H1 (cell line): ENCODE results near the gene TBC1D10A. TPM values are rescaled to one million over a fixed set of nuclear protein-coding genes. Genes with fewer than 3 reads are reported as not detected.

Source experiments
- CTCF ChIA-PET: fragments of 300-600 bp; sonication (Branson Sonifier 250); formaldehyde crosslinking; loops from one replicate; lab custom pipeline; 2021; ENCODE audit not compliant: partially characterized antibody; lab: Charles Lee
- POLR2A ChIA-PET: fragments of 300-600 bp; sonication (Branson Sonifier 250); formaldehyde crosslinking; loops from one replicate; lab custom pipeline; 2021; ENCODE audit warnings: inconsistent platforms; ENCODE audit not compliant: partially characterized antibody; lab: Charles Lee
- DNase-seq, 2 experiments: peaks; one replicate each; pipeline versions ENCODE4 v3.0.0 to v3.0.0-alpha.2; 2010 to 2022; ENCODE audit warnings: low spot score in 2 of 2, low read depth in 1 of 2, mixed read lengths in 1 of 2
- FAIRE-seq: peaks from 2 replicates; lab custom pipeline; 2011; peaks lifted over from hg19 to GRCh38; lab: Jason Lieb, UNC
- H2AFZ ChIP-seq: 2 replicates; pipeline ENCODE4 v1.8.1; 2012; ENCODE audit warnings: low read length, inconsistent platforms
- H2AK5ac ChIP-seq: 2 replicates; pipeline ENCODE4 v1.6.1; 2013; ENCODE audit warnings: low read depth, low read length
- H2BK120ac ChIP-seq: replicated peaks from 2 replicates; pipeline ENCODE3; 2013; ENCODE audit warnings: low read depth, low read length, inconsistent platforms
- H2BK12ac ChIP-seq: 2 replicates; pipeline ENCODE4 v1.6.1; 2013; ENCODE audit warnings: low read depth, low read length
- H2BK15ac ChIP-seq: 2 replicates; pipeline ENCODE4 v1.6.1; 2013; ENCODE audit warnings: low read length
- H2BK20ac ChIP-seq: 2 replicates; pipeline ENCODE4 v1.6.1; 2013; ENCODE audit warnings: low read length
- H2BK5ac ChIP-seq: 2 replicates; pipeline ENCODE4 v1.6.1; 2013; ENCODE audit warnings: low read depth, low read length
- H3K14ac ChIP-seq: 2 replicates; pipeline ENCODE4 v1.6.1; 2013; ENCODE audit warnings: inconsistent platforms; ENCODE audit not compliant: insufficient read length
- H3K18ac ChIP-seq: 2 replicates; pipeline ENCODE4 v1.6.1; 2013; ENCODE audit warnings: low read length; ENCODE audit errors: extremely low read depth
- H3K23ac ChIP-seq: 2 replicates; pipeline ENCODE4 v1.6.1; 2013; ENCODE audit warnings: inconsistent platforms; ENCODE audit not compliant: insufficient read length
- H3K23me2 ChIP-seq: 2 replicates; pipeline ENCODE4 v1.6.1; 2013; ENCODE audit warnings: low read depth, low read length
- H3K27ac ChIP-seq: 2 replicates; pipeline ENCODE4 v1.6.1; 2011; ENCODE audit warnings: low read depth, low read length, inconsistent platforms
- H3K27me3 ChIP-seq, 4 experiments: replicated peaks in 1 of 4; 1 replicate in 1 of 4; 2 replicates in 3 of 4; pipeline versions ENCODE4 v1.6.1 to v1.8.1; 2011 to 2013; ENCODE audit warnings: low read length in 3 of 4, mild to moderate bottlenecking in 3 of 4, inconsistent platforms in 2 of 4, mixed read lengths in 2 of 4, moderate library complexity in 1 of 4; ENCODE audit not compliant: control insufficient read depth in 3 of 4, insufficient read depth in 3 of 4; ENCODE audit errors: extremely low read depth in 1 of 4
- H3K36me3 ChIP-seq, 4 experiments: 2 replicates each; pipeline versions ENCODE4 v1.6.1 to v1.8.1; 2011 to 2013; ENCODE audit warnings: mild to moderate bottlenecking in 4 of 4, low read length in 3 of 4, moderate library complexity in 2 of 4, control low read depth in 1 of 4, inconsistent platforms in 1 of 4; ENCODE audit not compliant: insufficient read depth in 4 of 4, control insufficient read depth in 2 of 4
- H3K4ac ChIP-seq: replicated peaks from 2 replicates; pipeline ENCODE3; 2013; ENCODE audit warnings: low read length, low read depth, mixed read lengths, inconsistent platforms; ENCODE audit not compliant: insufficient read length
- H3K4me1 ChIP-seq, 4 experiments: replicated peaks in 1 of 4; 1 replicate in 1 of 4; 2 replicates in 3 of 4; pipeline versions ENCODE4 v1.6.1 to v1.8.1; 2011 to 2013; ENCODE audit warnings: low read length in 3 of 4, inconsistent platforms in 2 of 4, mixed read lengths in 1 of 4; ENCODE audit not compliant: insufficient read depth in 4 of 4, control insufficient read depth in 3 of 4
- H3K4me2 ChIP-seq, 2 experiments: 2 replicates each; pipeline versions ENCODE4 v1.6.1 to v1.8.1; 2011 to 2013; ENCODE audit warnings: low read depth in 2 of 2, low read length in 2 of 2, control low read depth in 1 of 2, inconsistent platforms in 1 of 2, mild to moderate bottlenecking in 1 of 2; ENCODE audit not compliant: insufficient read depth in 1 of 2
- H3K4me3 ChIP-seq, 4 experiments: fragments of 200-600, 300-600 bp in 1 of 4; sonication (generic), shearing (Covaris generic), sonication (Bioruptor Twin) in 1 of 4; 2 replicates each; pipeline versions ENCODE4 v1.5.1 to v1.8.1; 2011 to 2016; ENCODE audit warnings: low read length in 4 of 4, low read depth in 3 of 4, control low read depth in 2 of 4, inconsistent platforms in 2 of 4, mild to moderate bottlenecking in 2 of 4, mixed read lengths in 1 of 4, moderate library complexity in 1 of 4; ENCODE audit not compliant: insufficient read depth in 2 of 4; ENCODE audit errors: extremely low read depth in 1 of 4
- H3K56ac ChIP-seq: replicated peaks from 2 replicates; pipeline ENCODE3; 2013; ENCODE audit warnings: low read depth, mild to moderate bottlenecking, mixed read lengths, low read length, inconsistent platforms; ENCODE audit not compliant: insufficient read length
- H3K79me1 ChIP-seq: 2 replicates; pipeline ENCODE4 v1.6.1; 2013; ENCODE audit warnings: low read depth, low read length, control low read depth
- H3K79me2 ChIP-seq, 2 experiments: 2 replicates each; pipeline versions ENCODE4 v1.6.1 to v1.8.1; 2012 to 2013; ENCODE audit warnings: low read length in 2 of 2, mild to moderate bottlenecking in 2 of 2, inconsistent platforms in 1 of 2; ENCODE audit not compliant: insufficient read depth in 2 of 2, control insufficient read depth in 1 of 2
- H3K9ac ChIP-seq, 4 experiments: replicated peaks in 1 of 4; 1 replicate in 1 of 4; 2 replicates in 3 of 4; pipeline versions ENCODE4 v1.6.1 to v1.8.1; 2011 to 2013; ENCODE audit warnings: low read depth in 3 of 4, low read length in 3 of 4, control low read depth in 2 of 4, mild to moderate bottlenecking in 2 of 4, moderate library complexity in 2 of 4, inconsistent platforms in 1 of 4; ENCODE audit errors: extremely low read depth in 1 of 4
- H3K9me3 ChIP-seq, 2 experiments: 2 replicates each; pipeline versions ENCODE4 v1.6.1 to v1.8.1; 2012 to 2013; ENCODE audit warnings: mild to moderate bottlenecking in 2 of 2, moderate library complexity in 2 of 2, control low read depth in 1 of 2, inconsistent platforms in 1 of 2, low read depth in 1 of 2, low read length in 1 of 2, mixed read lengths in 1 of 2; ENCODE audit not compliant: insufficient read depth in 2 of 2
- H4K20me1 ChIP-seq, 2 experiments: replicated peaks in 1 of 2; 2 replicates each; pipeline versions ENCODE3 to v1.8.1; 2011 to 2013; ENCODE audit warnings: inconsistent platforms in 2 of 2, low read length in 2 of 2, mild to moderate bottlenecking in 1 of 2; ENCODE audit not compliant: insufficient read depth in 2 of 2, control insufficient read depth in 1 of 2
- H4K5ac ChIP-seq: 2 replicates; pipeline ENCODE4 v1.6.1; 2013; ENCODE audit warnings: low read length, low read depth, mixed read lengths, inconsistent platforms; ENCODE audit not compliant: insufficient read length
- H4K8ac ChIP-seq: 2 replicates; pipeline ENCODE4 v1.8.0; 2013; ENCODE audit warnings: mild to moderate bottlenecking, moderate library complexity, low read length, inconsistent platforms; ENCODE audit not compliant: insufficient read depth; ENCODE audit errors: extremely low read depth
- H4K91ac ChIP-seq: replicated peaks from 2 replicates; pipeline ENCODE3; 2013; ENCODE audit warnings: low read length, mixed read lengths, inconsistent platforms; ENCODE audit not compliant: insufficient read length
- ASH2L ChIP-seq: fragments of 200-600, 300-600 bp; sonication (generic); IDR thresholded peaks from one replicate; pipeline ENCODE4 v1.7.1; 2017; ENCODE audit warnings: low read length
- CBX8 ChIP-seq: fragments of 300-800, 300-1000 bp; sonication (generic); IDR thresholded peaks from 2 replicates; pipeline ENCODE4 v1.7.1; 2016; ENCODE audit warnings: low read depth, low read length, borderline replicate concordance
- CEBPB ChIP-seq: IDR thresholded peaks from 2 replicates; pipeline ENCODE4 v1.6.1; 2012; ENCODE audit warnings: low read depth, low read length
- CHD2 ChIP-seq: IDR thresholded peaks from 2 replicates; pipeline ENCODE4 v1.6.1; 2012; ENCODE audit warnings: low read length, improper control_type of control experiment
- HDAC2 ChIP-seq, 2 experiments: fragments of 300-600 bp in 1 of 2; sonication (generic) in 1 of 2; IDR thresholded peaks; 2 replicates each; pipeline ENCODE4 v1.6.1; 2011 to 2012; ENCODE audit warnings: low read depth in 2 of 2, low read length in 2 of 2, mild to moderate bottlenecking in 2 of 2, moderate library complexity in 2 of 2, borderline replicate concordance in 1 of 2, inconsistent platforms in 1 of 2
- JUN ChIP-seq: IDR thresholded peaks from 2 replicates; pipeline ENCODE4 v1.6.1; 2011; ENCODE audit warnings: low read depth, mild to moderate bottlenecking, improper control_type of control experiment, low read length
- MAFK ChIP-seq: IDR thresholded peaks from 2 replicates; pipeline ENCODE4 v1.6.1; 2012; ENCODE audit warnings: low read depth, mild to moderate bottlenecking, improper control_type of control experiment, low read length
- POLR2A ChIP-seq, 2 experiments: IDR thresholded peaks; 1 replicate in 1 of 2; 2 replicates in 1 of 2; pipeline ENCODE4 v1.6.1; 2011; ENCODE audit warnings: low read depth in 2 of 2, low read length in 2 of 2, mild to moderate bottlenecking in 2 of 2; ENCODE audit errors: control extremely low read depth in 1 of 2
- POLR2AphosphoS5 ChIP-seq: IDR thresholded peaks from 2 replicates; pipeline ENCODE4 v1.6.1; 2011; ENCODE audit warnings: low read depth, low read length
- RAD21 ChIP-seq, 2 experiments: IDR thresholded peaks in 1 of 2; conservative IDR thresholded peaks in 1 of 2; 2 replicates each; pipeline ENCODE4 v1.6.1; 2011; ENCODE audit warnings: low read depth in 2 of 2, low read length in 2 of 2, improper control_type of control experiment in 1 of 2, inconsistent platforms in 1 of 2, mild to moderate bottlenecking in 1 of 2, moderate library complexity in 1 of 2
- RXRA ChIP-seq: IDR thresholded peaks from 2 replicates; pipeline ENCODE4 v1.6.1; 2011; ENCODE audit warnings: low read depth, mild to moderate bottlenecking, low read length, moderate library complexity; ENCODE audit not compliant: insufficient read depth
- SP2 ChIP-seq: IDR thresholded peaks from 2 replicates; pipeline ENCODE4 v1.6.1; 2012; ENCODE audit warnings: mild to moderate bottlenecking, low read length, inconsistent platforms
- TCF12 ChIP-seq: IDR thresholded peaks from 2 replicates; pipeline ENCODE4 v1.6.1; 2011; ENCODE audit warnings: low read depth, mild to moderate bottlenecking, low read length
- WGBS, 2 experiments: shearing (Covaris generic) in 1 of 2; methylation state at CpG; one replicate each; pipeline versions ENCODE4 v1.1.6 to v1.1.7; 2013 to 2015; ENCODE audit warnings: low lambda C conversion rate in 2 of 2, mixed read lengths in 2 of 2, inconsistent platforms in 1 of 2, low coverage in 1 of 2, missing lambda C conversion rate in 1 of 2; ENCODE audit not compliant: insufficient replicate concordance in 2 of 2, insufficient coverage in 1 of 2, insufficient read length in 1 of 2; ENCODE audit errors: extremely low coverage in 1 of 2, missing lambda C conversion rate in 1 of 2; 5-methylcytosine and 5-hydroxymethylcytosine counted together
- polyA plus RNA-seq, 7 experiments: library from polyadenylated mRNA; depleted of rRNA in 3 of 7; stranded (reverse) in 5 of 7; unstranded in 2 of 7; fragments of >200 nt in 5 of 7; fragments of 200-250 nt in 2 of 7; gene quantifications; 1 replicate in 5 of 7; 2 replicates in 1 of 7; 4 replicates in 1 of 7; pipeline versions ENCODE4 v1.2.1 to v1.2.3, GENCODE V29; 2011 to 2013; ENCODE audit warnings: missing spikeins in 2 of 7, mixed read lengths in 2 of 7
- total RNA-seq: library from RNA; stranded (reverse); fragmentation: NEBNext Ultra II Directional; extraction: Animal tissue kit (Norgen Biotek cat#: 25700); gene quantifications from 2 replicates; pipeline ENCODE4 v1.2.1, GENCODE V29; 2021

TBC1D10A gene
- total and polyA plus RNA-seq, 2 of the 8 experiments (the other 6 are each of a cell fraction or from before 2014, with no cell fraction given): 5.4 to 7.0 TPM

- DNase-seq: no peak
- Histone ChIP-seq H3K14ac (no peak overlapping the region), H2BK120ac (no peak overlapping the region), H2BK20ac (0 out of 2 replicates have a peak overlapping the region, but pooled peaks have one; percentile 3), H3K56ac (no peak overlapping the region), H3K79me1 (no peaks in the 10 kb centered on the region), H4K8ac (peak overlapping the region; percentile 12; the same call in 1 of the 2 replicates), H4K5ac (no peak overlapping the region), H3K4me3 (no peak overlapping the region), H3K23me2 (no peaks in the 10 kb centered on the region; the same call in 1 of the 2 replicates), H2AFZ (no peak overlapping the region), H2BK5ac (no peak overlapping the region), H3K4me1 (peaks cover 0 to 5% (median 2%) of the 10 kb centered on the region in 4 experiments; a peak in 3 of 7 replicates), H3K27ac (no peak overlapping the region), H3K23ac (no peak overlapping the region), H3K18ac (no peak overlapping the region), H4K91ac (no peak overlapping the region), H3K36me3 (no peaks in the 10 kb centered on the region), H4K20me1 (no peaks in the 10 kb centered on the region), H3K9ac (no peak overlapping the region), H2BK15ac (no peak overlapping the region), H3K4ac (no peak overlapping the region), H3K27me3 (no peaks in the 10 kb centered on the region; a peak in 1 of 7 replicates), H3K79me2 (no peaks in the 10 kb centered on the region), H3K9me3 (no peaks in the 10 kb centered on the region), H3K4me2 (no peak overlapping the region), H2BK12ac (no peak overlapping the region), H2AK5ac (no peak overlapping the region)
- FAIRE-seq: no peak
- 92% methylated on average over 16 of the region's 16 CpGs; no CpG with 5 or more reads in 1 of the 2 experiments for WGBS, 2 experiments
- ChIA-PET POLR2A (no interaction called here), CTCF (interaction anchor here (1.7 kb wide), 1 partner anchor 13 kb away, joined by 7 read pairs; no protein-coding TSS in a partner anchor)
- no peak for TF ChIP-seq JUN
- no peak for TF ChIP-seq CBX8
- no peak for TF ChIP-seq RAD21 (IDR thresholded peaks at IDR 0.05 in 1 of 2, conservative IDR thresholded peaks at IDR 0.05 in 1 of 2; ENCODE audit: low read depth in 2 of 2, low read length in 2 of 2)
- no peak for TF ChIP-seq ASH2L
- no peak for TF ChIP-seq RXRA
- TF ChIP-seq CHD2: no peak
- no peak for TF ChIP-seq SP2
- TF ChIP-seq POLR2A (IDR thresholded peaks at IDR 0.05; ENCODE audit: control extremely low read depth in 1 of 2, low read depth in 2 of 2, low read length in 2 of 2): no peak
- no peak for TF ChIP-seq HDAC2 (IDR thresholded peaks at IDR 0.05; ENCODE audit: borderline replicate concordance in 1 of 2, low read depth in 2 of 2, low read length in 2 of 2)
- no peak for TF ChIP-seq TCF12
- TF ChIP-seq CEBPB: no peak
- TF ChIP-seq MAFK: no peak
- TF ChIP-seq POLR2AphosphoS5: no peak
Measured at GRCh38 chr22:30272781-30273601, 53.8 kb downstream of the TBC1D10A start.
